DND-41 (cell line): Measurements from ENCODE around the gene KIRREL3.

ENCODE experiments used
- ATAC-seq: fragments of 200-7000 bp; cut with Tn5 transposase; 3 replicates; pipeline ENCODE4 v1.9.1; 2021; ENCODE audit warnings: low read depth; ENCODE audit not compliant: insufficient read depth
- DNase-seq: peaks from one replicate; pipeline ENCODE4 v3.0.0-alpha.2; 2020
- H2AFZ ChIP-seq: 2 replicates; pipeline ENCODE4 v1.6.0; 2012; ENCODE audit warnings: low read depth, low read length
- H3K27ac ChIP-seq: 2 replicates; pipeline ENCODE4 v1.5.1; 2012; ENCODE audit warnings: low read length, inconsistent platforms
- H3K27me3 ChIP-seq: fragments of 200-600 bp; sonication (generic); 2 replicates; pipeline ENCODE4 v1.6.0; 2012; ENCODE audit warnings: low read length, mild to moderate bottlenecking, inconsistent platforms; ENCODE audit not compliant: insufficient read depth, poor library complexity
- H3K36me3 ChIP-seq: 2 replicates; pipeline ENCODE4 v1.5.1; 2012; ENCODE audit warnings: low read length, inconsistent platforms; ENCODE audit not compliant: insufficient read depth
- H3K4me1 ChIP-seq: 2 replicates; pipeline ENCODE4 v1.5.1; 2012; ENCODE audit warnings: mild to moderate bottlenecking, low read length; ENCODE audit not compliant: insufficient read depth
- H3K4me2 ChIP-seq: 2 replicates; pipeline ENCODE4 v1.6.0; 2012; ENCODE audit warnings: mild to moderate bottlenecking, moderate library complexity, low read length, inconsistent platforms; ENCODE audit not compliant: insufficient read depth
- H3K4me3 ChIP-seq, 2 experiments: fragments of 200-600 bp in 1 of 2; shearing (Covaris generic) in 1 of 2; 2 replicates each; pipeline ENCODE4 v1.5.1; 2012 to 2016; ENCODE audit warnings: inconsistent platforms in 2 of 2, low read length in 2 of 2, mild to moderate bottlenecking in 2 of 2, low read depth in 1 of 2, moderate library complexity in 1 of 2
- H3K79me2 ChIP-seq: 2 replicates; pipeline ENCODE4 v1.6.0; 2012; ENCODE audit warnings: low read length, inconsistent platforms; ENCODE audit not compliant: insufficient read depth
- H3K9ac ChIP-seq: 2 replicates; pipeline ENCODE4 v1.6.0; 2012; ENCODE audit warnings: low read depth, mild to moderate bottlenecking, inconsistent platforms, low read length, moderate library complexity
- H3K9me3 ChIP-seq: 2 replicates; pipeline ENCODE4 v1.5.1; 2012; ENCODE audit warnings: low read length, moderate library complexity, mild to moderate bottlenecking, inconsistent platforms; ENCODE audit not compliant: insufficient read depth, severe bottlenecking
- H4K20me1 ChIP-seq: 2 replicates; pipeline ENCODE4 v1.6.0; 2012; ENCODE audit warnings: low read length; ENCODE audit not compliant: insufficient read depth
- CTCF ChIP-seq: IDR thresholded peaks from 2 replicates; pipeline ENCODE4 v1.5.1; 2012; ENCODE audit warnings: borderline replicate concordance, low read length, moderate library complexity, mild to moderate bottlenecking; ENCODE audit not compliant: poor library complexity, severe bottlenecking; ENCODE audit errors: extremely low read depth
- EZH2 ChIP-seq: IDR thresholded peaks from 3 replicates; pipeline ENCODE4 v1.6.1; 2012; ENCODE audit warnings: borderline replicate concordance, low read depth, mild to moderate bottlenecking, moderate library complexity, low read length, inconsistent platforms; ENCODE audit not compliant: severe bottlenecking

The KIRREL3 gene

GRCh38 chr11:126433244-126433846, 567.2 kb downstream of the KIRREL3 start:
- Histone ChIP-seq H3K27me3 (no peaks in the 10 kb centered on the region), H3K9ac (no peak overlapping the region), H3K4me3 (no peak overlapping the region), H3K36me3 (0 out of 2 replicates have a peak, but pooled peaks cover 3% of the 10 kb centered on the region), H3K9me3 (no peaks in the 10 kb centered on the region), H3K27ac (no peak overlapping the region), H3K4me2 (no peak overlapping the region), H2AFZ (no peak overlapping the region), H3K4me1 (no peaks in the 10 kb centered on the region), H4K20me1 (no peaks in the 10 kb centered on the region; the same call in 1 of the 2 replicates), H3K79me2 (no peaks in the 10 kb centered on the region)
- no peak for DNase-seq
- TF ChIP-seq CTCF (no peak), EZH2 (no peak)
- no peak for ATAC-seq

GRCh38 chr11:126432525-126432924, 568.0 kb downstream of the KIRREL3 start:
- Histone ChIP-seq H4K20me1 (no peaks in the 10 kb centered on the region; the same call in 1 of the 2 replicates), H3K4me1 (no peaks in the 10 kb centered on the region), H3K27ac (no peak overlapping the region), H3K4me3 (no peak overlapping the region), H3K27me3 (no peaks in the 10 kb centered on the region), H3K4me2 (no peak overlapping the region), H3K79me2 (no peaks in the 10 kb centered on the region), H2AFZ (no peak overlapping the region), H3K9me3 (no peaks in the 10 kb centered on the region), H3K36me3 (0 out of 2 replicates have a peak, but pooled peaks cover 3% of the 10 kb centered on the region), H3K9ac (no peak overlapping the region)
- TF ChIP-seq EZH2 = no peak
- no peak for TF ChIP-seq CTCF
- ATAC-seq (no peak), DNase-seq (no peak)

DNA sequence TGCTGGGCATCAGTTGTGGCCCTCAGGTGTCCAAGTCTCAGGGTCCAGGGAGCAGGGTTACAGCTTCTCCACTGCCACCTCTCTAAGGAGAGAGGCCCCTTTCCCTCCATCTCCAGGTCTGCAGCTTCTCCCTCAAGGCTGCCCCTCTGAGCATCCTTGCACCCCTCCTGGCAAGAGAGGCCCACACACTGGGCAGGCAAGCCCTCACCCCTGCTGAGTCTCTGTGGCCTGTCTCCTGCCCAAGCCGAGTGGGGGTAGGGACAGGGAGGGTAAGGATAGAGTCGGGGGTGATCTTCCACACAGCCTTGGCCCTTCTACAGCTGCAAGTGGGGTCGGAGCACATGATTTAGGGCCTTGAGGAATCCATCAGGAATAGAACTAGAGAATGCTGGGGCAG, 568.5 kb downstream of the KIRREL3 start:
- H3K27ac ChIP-seq = no peak overlapping the region
- H3K4me2 ChIP-seq = no peak overlapping the region
- 0 out of 2 replicates have a peak, but pooled peaks cover 2% of the 10 kb centered on the region for H3K36me3 ChIP-seq
- TF ChIP-seq CTCF (no peak), EZH2 (no peak)
- no peak for ATAC-seq
- no peak overlapping the region for H2AFZ ChIP-seq
- H3K27me3 ChIP-seq = no peaks in the 10 kb centered on the region
- H4K20me1 ChIP-seq = no peaks in the 10 kb centered on the region; the same call in 1 of the 2 replicates
- H3K4me3 ChIP-seq = no peak overlapping the region
- H3K9ac ChIP-seq = no peak overlapping the region
- H3K79me2 ChIP-seq = no peaks in the 10 kb centered on the region
- H3K9me3 ChIP-seq = no peaks in the 10 kb centered on the region
- DNase-seq = no peak
- no peaks in the 10 kb centered on the region for H3K4me1 ChIP-seq
